Urinary bladder (tissue), 4 donors: ENCODE results near the gene TMEM119. TPM values are rescaled to one million over a fixed set of nuclear protein-coding genes. Genes with fewer than 3 reads are reported as not detected.
"Not testable (repeated sequence)": the region's sequence is repeated elsewhere in the genome, so short reads cannot be mapped to it uniquely, and the experiment has no call there.

ENCODE experiments used
- DNase-seq: peaks from one replicate; pipeline ENCODE4 v3.0.0-alpha.2; 2015; ENCODE audit errors: extremely low spot score
- H3K27ac ChIP-seq: one replicate; pipeline ENCODE4 v1.5.1; 2013; ENCODE audit warnings: low read depth, mild to moderate bottlenecking, moderate library complexity
- H3K36me3 ChIP-seq: one replicate; pipeline ENCODE4 v1.6.1; 2013; ENCODE audit warnings: mild to moderate bottlenecking, moderate library complexity; ENCODE audit not compliant: insufficient read depth
- H3K4me1 ChIP-seq: one replicate; pipeline ENCODE4 v1.6.1; 2013; ENCODE audit warnings: mild to moderate bottlenecking, moderate library complexity; ENCODE audit not compliant: insufficient read depth
- H3K4me3 ChIP-seq: one replicate; pipeline ENCODE4 v1.5.1; 2013; ENCODE audit warnings: low read depth, low read length
- WGBS: extraction: QIAGEN DNeasy Blood & Tissue Kit; methylation state at CpG from one replicate; pipeline ENCODE4 v1.1.7; 2013; 5-methylcytosine and 5-hydroxymethylcytosine counted together
- polyA plus RNA-seq: library from polyadenylated mRNA; stranded (reverse); fragments of 200-250 nt; gene quantifications from one replicate; pipeline ENCODE4 v1.2.3, GENCODE V29; 2013
- total RNA-seq: library from RNA; depleted of rRNA; stranded (reverse); fragments of >200 nt; gene quantifications from one replicate; pipeline ENCODE4 v1.2.3, GENCODE V29; 2014
- donor health status: healthy with polysubstance abuse.
- donor health status: healthy.

TMEM119 gene
- total and polyA plus RNA-seq, 2 donors = 29.4 to 62.4 TPM

- WGBS = 76% methylated on average over 10 of the region's 10 CpGs
- H3K36me3 ChIP-seq = no peaks in the 10 kb centered on the region
- H3K27ac ChIP-seq = no peak overlapping the region
- no peak for DNase-seq
- H3K4me3 ChIP-seq = no peak overlapping the region
- no peaks in the 10 kb centered on the region for H3K4me1 ChIP-seq
These were observed 14.7 kb downstream of the TMEM119 start for GRCh38 chr12:108582978-108583770.

GRCh38 chr12:108582509-108582908 is 15.4 kb downstream of the TMEM119 start:
- WGBS = 91% methylated on average over 9 of the region's 9 CpGs
- H3K27ac ChIP-seq = no peak overlapping the region
- no peaks in the 10 kb centered on the region for H3K4me1 ChIP-seq
- H3K4me3 ChIP-seq = no peak overlapping the region
- no peak for DNase-seq
- H3K36me3 ChIP-seq = no peaks in the 10 kb centered on the region

GRCh38 chr12:108581311-108582227 is 16.3 kb downstream of the TMEM119 start:
- Histone ChIP-seq H3K4me1 (no peaks in the 10 kb centered on the region), H3K36me3 (no peaks in the 10 kb centered on the region), H3K4me3 (no peak overlapping the region), H3K27ac (no peak overlapping the region)
- no peak for DNase-seq
- 86% methylated on average over 33 of the region's 33 CpGs for WGBS

GRCh38 chr12:108580531-108580930 is 17.4 kb downstream of the TMEM119 start:
- Histone ChIP-seq H3K27ac (no peak overlapping the region), H3K4me3 (no peak overlapping the region), H3K4me1 (no peaks in the 10 kb centered on the region), H3K36me3 (no peaks in the 10 kb centered on the region)
- 49% methylated on average over 3 of the region's 3 CpGs for WGBS
- DNase-seq = no peak

GRCh38 chr12:108578813-108579212 is 19.1 kb downstream of the TMEM119 start:
- Histone ChIP-seq H3K4me3 (no peak overlapping the region), H3K36me3 (no peaks in the 10 kb centered on the region), H3K4me1 (no peaks in the 10 kb centered on the region), H3K27ac (no peak overlapping the region)
- DNase-seq = no peak
- 97% methylated on average over 3 of the region's 3 CpGs for WGBS

GRCh38 chr12:108578264-108578663 is 19.6 kb downstream of the TMEM119 start:
- DNase-seq = no peak
- H3K36me3 ChIP-seq = no peaks in the 10 kb centered on the region
- H3K4me1 ChIP-seq = no peaks in the 10 kb centered on the region
- 77% methylated on average over 2 of the region's 2 CpGs for WGBS
- H3K4me3 ChIP-seq = no peak overlapping the region
- H3K27ac ChIP-seq = no peak overlapping the region

GRCh38 chr12:108577458-108577857 is 20.4 kb downstream of the TMEM119 start:
- DNase-seq = no peak
- H3K4me1 ChIP-seq = no peaks in the 10 kb centered on the region

GRCh38 chr12:108576660-108577234 is 21.1 kb downstream of the TMEM119 start:
- Histone ChIP-seq H3K4me1 (no peaks in the 10 kb centered on the region), H3K27ac (no peak overlapping the region), H3K36me3 (no peaks in the 10 kb centered on the region), H3K4me3 (no peak overlapping the region)
- 65% methylated on average over 6 of the region's 6 CpGs for WGBS
- no peak for DNase-seq

More at GRCh38 chr12:108577458-108577857, 20.4 kb downstream of the TMEM119 start:
- Histone ChIP-seq H3K27ac (no peak overlapping the region), H3K36me3 (no peaks in the 10 kb centered on the region), H3K4me3 (no peak overlapping the region)

- no peak overlapping the region for H3K4me3 ChIP-seq
- H3K4me1 ChIP-seq = no peaks in the 10 kb centered on the region
- H3K36me3 ChIP-seq = no peaks in the 10 kb centered on the region
- no peak overlapping the region for H3K27ac ChIP-seq
- no peak for DNase-seq
- WGBS = 88% methylated on average over 9 of the region's 9 CpGs
These were observed 22.5 kb downstream of the TMEM119 start for GRCh38 chr12:108575199-108575912.

- WGBS = 95% methylated on average over 1 of the region's 1 CpG
- H3K27ac ChIP-seq, H3K36me3 ChIP-seq, DNase-seq, H3K4me1 ChIP-seq, H3K4me3 ChIP-seq: not testable (repeated sequence)
These were observed 23.6 kb downstream of the TMEM119 start for GRCh38 chr12:108574276-108574675.

GRCh38 chr12:108573317-108573716 is 24.6 kb downstream of the TMEM119 start:
- no peaks in the 10 kb centered on the region for H3K4me1 ChIP-seq
- DNase-seq = no peak
- 42% methylated on average over 2 of the region's 2 CpGs for WGBS
- H3K4me3 ChIP-seq = no peak overlapping the region
- H3K27ac ChIP-seq = no peak overlapping the region
- H3K36me3 ChIP-seq = peaks cover 2% of the 10 kb centered on the region

GRCh38 chr12:108572166-108572790 is 25.6 kb downstream of the TMEM119 start:
- 74% methylated on average over 8 of the region's 8 CpGs for WGBS
- H3K4me3 ChIP-seq = no peak overlapping the region
- H3K36me3 ChIP-seq = peaks cover 2% of the 10 kb centered on the region
- no peak for DNase-seq
- H3K27ac ChIP-seq = no peak overlapping the region
- H3K4me1 ChIP-seq = no peaks in the 10 kb centered on the region
